Fibroblast of mammary gland (primary cell): ENCODE data around the gene FSTL4.

Source experiments
- DNase-seq: peaks from one replicate; pipeline ENCODE4 v3.0.0-alpha.2; 2010; ENCODE audit warnings: low read depth
- H3K4me3 ChIP-seq: 2 replicates; pipeline ENCODE4 v1.5.1; 2011; ENCODE audit warnings: low read depth, mild to moderate bottlenecking, low read length, moderate library complexity; ENCODE audit not compliant: control insufficient read depth
- CTCF ChIP-seq: conservative IDR thresholded peaks from 2 replicates; pipeline ENCODE4 v1.5.1; 2011; ENCODE audit warnings: low read depth, low read length, inconsistent platforms; ENCODE audit not compliant: control insufficient read depth, insufficient read depth

FSTL4 gene

GRCh38 chr5:133612249-133612860 lies at the start of gene FSTL4:
Gene FSTL4, minus strand, starts transcription at chr5:133612541.
- no peak for TF ChIP-seq CTCF
- no peak within 1 kb of the TSS for H3K4me3 ChIP-seq
- no peak for DNase-seq

GRCh38 chr5:133661389-133661788 lies 49.0 kb upstream of the FSTL4 start:
- no peak for TF ChIP-seq CTCF
- no peak overlapping the region for H3K4me3 ChIP-seq
- no peak for DNase-seq

DNA sequence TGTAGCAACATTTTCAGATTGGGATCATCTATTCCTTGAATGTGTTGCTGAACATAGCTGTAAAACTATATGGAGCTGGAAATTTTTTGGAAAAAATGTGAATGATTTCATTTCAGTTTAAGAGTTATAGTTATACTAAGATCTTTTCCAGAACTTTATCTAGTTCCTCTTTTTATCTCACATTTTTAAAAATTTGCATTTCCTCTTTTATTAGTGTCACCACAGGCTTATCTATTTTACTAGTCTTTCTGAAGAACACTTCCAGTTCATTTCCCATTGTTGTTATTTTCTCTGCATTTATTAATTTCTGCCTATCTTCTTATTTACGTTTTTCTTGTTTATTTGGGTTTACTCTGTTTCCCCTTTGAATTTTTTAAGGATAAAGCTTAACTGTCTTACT lies 46.0 kb upstream of the FSTL4 start:
- H3K4me3 ChIP-seq = no peak overlapping the region
- TF ChIP-seq CTCF = no peak
- DNase-seq = no peak

DNA sequence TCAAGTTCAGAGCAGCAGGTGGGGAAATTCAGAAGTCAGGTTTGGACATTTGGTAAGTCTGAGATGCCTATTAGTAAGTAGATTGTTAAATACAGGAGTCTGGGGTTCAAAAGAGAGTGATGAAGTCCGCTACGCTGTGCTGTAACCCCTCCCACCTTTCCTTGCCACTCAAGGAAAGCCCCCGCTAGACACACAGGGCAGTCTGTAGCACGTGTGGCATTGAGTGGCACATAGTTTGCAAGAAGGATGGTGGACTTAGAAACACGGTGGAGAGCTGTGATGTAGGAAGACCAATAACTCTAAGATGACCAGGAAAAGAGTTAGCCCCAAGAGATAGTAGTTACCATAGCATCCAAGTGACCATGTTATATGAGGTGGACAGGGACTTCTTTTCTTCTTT lies 44.7 kb upstream of the FSTL4 start:
- no peak overlapping the region for H3K4me3 ChIP-seq
- DNase-seq = no peak
- TF ChIP-seq CTCF = no peak

- TF ChIP-seq CTCF = no peak
- H3K4me3 ChIP-seq = no peak overlapping the region
- DNase-seq = no peak
Observed at GRCh38 chr5:133655966-133656365, 43.6 kb upstream of the FSTL4 start.

DNA sequence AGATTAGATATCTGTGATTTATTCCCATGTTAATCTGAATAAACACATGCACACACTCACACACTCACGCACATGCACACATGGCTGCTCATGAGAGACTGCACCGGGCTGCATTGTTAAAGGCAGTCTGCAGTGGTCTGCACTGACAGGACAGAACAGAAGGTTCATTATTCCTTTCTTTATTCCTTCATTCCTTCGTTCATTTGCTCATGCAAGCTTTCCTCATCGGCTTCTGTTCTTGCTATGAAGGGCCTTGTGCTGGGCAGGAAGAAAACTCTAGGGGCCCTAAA lies 41.4 kb upstream of the FSTL4 start:
- no peak for DNase-seq
- no peak for TF ChIP-seq CTCF
- H3K4me3 ChIP-seq = no peak overlapping the region
